Neural progenitor cell (in vitro differentiated cells): ENCODE results near the gene PACS1. TPM values are rescaled to one million over a fixed set of nuclear protein-coding genes. Genes with fewer than 3 reads are reported as not detected.

Source experiments
- DNase-seq: peaks from one replicate; pipeline ENCODE4 v3.0.0-alpha.2; 2016; ENCODE audit warnings: low spot score
- H2AFZ ChIP-seq: fragments of 200-600 bp; sonication (generic); replicated peaks from 2 replicates; pipeline ENCODE4 v1.6.1; 2016; ENCODE audit warnings: antibody characterized with exemption
- H3F3A ChIP-seq: fragments of 200-600 bp; sonication (generic); 2 replicates; pipeline ENCODE4 v1.6.1; 2016; ENCODE audit warnings: antibody characterized with exemption, low read depth
- H3K27ac ChIP-seq: fragments of 200-600 bp; sonication (generic); 2 replicates; pipeline ENCODE4 v1.5.1; 2016; ENCODE audit warnings: mild to moderate bottlenecking
- H3K27me3 ChIP-seq: fragments of 200-600 bp; sonication (generic); 2 replicates; pipeline ENCODE4 v1.6.1; 2016; ENCODE audit warnings: mild to moderate bottlenecking, moderate library complexity
- H3K36me3 ChIP-seq: fragments of 200-600 bp; sonication (generic); 2 replicates; pipeline ENCODE4 v1.5.1; 2016
- H3K4me1 ChIP-seq: fragments of 200-600 bp; sonication (generic); 2 replicates; pipeline ENCODE4 v1.6.1; 2016; ENCODE audit warnings: mixed run types
- H3K4me2 ChIP-seq: fragments of 200-600 bp; sonication (generic); 2 replicates; pipeline ENCODE4 v1.6.1; 2016
- H3K4me3 ChIP-seq: fragments of 200-600 bp; sonication (generic); 2 replicates; pipeline ENCODE4 v1.5.1; 2016
- H3K79me2 ChIP-seq: fragments of 200-600 bp; sonication (generic); 2 replicates; pipeline ENCODE4 v1.6.1; 2016; ENCODE audit warnings: low read depth
- H3K9ac ChIP-seq: fragments of 200-600 bp; sonication (generic); 2 replicates; pipeline ENCODE4 v1.6.1; 2016
- H3K9me3 ChIP-seq: fragments of 200-600 bp; sonication (generic); 2 replicates; pipeline ENCODE4 v1.5.1; 2016; ENCODE audit warnings: low read depth
- H4K20me1 ChIP-seq: fragments of 200-600 bp; sonication (generic); 2 replicates; pipeline ENCODE4 v1.6.1; 2016; ENCODE audit warnings: low read depth
- H3K27ac Mint-ChIP-seq: 3 replicates; pipeline ENCODE4 v1.8.0; 2021; ENCODE audit warnings: mixed read lengths
- H3K27me3 Mint-ChIP-seq: 2 replicates; pipeline ENCODE4 v1.8.0; 2022; ENCODE audit warnings: low read depth, mild to moderate bottlenecking, inconsistent platforms, moderate library complexity, mixed read lengths; ENCODE audit not compliant: insufficient read depth
- H3K36me3 Mint-ChIP-seq: 3 replicates; pipeline ENCODE4 v1.8.0; 2021; ENCODE audit warnings: mixed read lengths
- H3K4me1 Mint-ChIP-seq: 3 replicates; pipeline ENCODE4 v1.8.0; 2021; ENCODE audit warnings: mixed read lengths
- H3K4me3 Mint-ChIP-seq: 3 replicates; pipeline ENCODE4 v1.8.0; 2021; ENCODE audit warnings: mild to moderate bottlenecking, moderate library complexity, mixed read lengths
- H3K9me3 Mint-ChIP-seq: 3 replicates; pipeline ENCODE4 v1.8.0; 2020; ENCODE audit warnings: mixed read lengths
- CTCF ChIP-seq: fragments of 200-600 bp; sonication (generic); IDR thresholded peaks from 2 replicates; pipeline ENCODE4 v1.5.1; 2017; ENCODE audit warnings: antibody characterized with exemption, mild to moderate bottlenecking
- EZH2 ChIP-seq: fragments of 200-600 bp; sonication (generic); IDR thresholded peaks from 2 replicates; pipeline ENCODE4 v1.6.1; 2017; ENCODE audit warnings: antibody characterized with exemption, mild to moderate bottlenecking, moderate library complexity
- EZH2phosphoT487 ChIP-seq: fragments of 200-600 bp; sonication (generic); IDR thresholded peaks from 2 replicates; pipeline ENCODE4 v1.6.1; 2017; ENCODE audit warnings: antibody characterized with exemption
- total RNA-seq: library from RNA; depleted of rRNA; stranded (reverse); fragments of >200 nt; gene quantifications from 2 replicates; pipeline ENCODE4 v1.2.3, GENCODE V29; 2015; ENCODE audit warnings: low replicate concordance

Gene PACS1
- total RNA-seq, 1 donor from 2014 or later: 13.4 TPM

GRCh38 chr11:66233301-66233700 lies 163.2 kb downstream of the PACS1 start:
- Histone ChIP-seq H3K27ac (no peak overlapping the region), H3K4me1 (no peaks in the 10 kb centered on the region), H3F3A (no peaks in the 10 kb centered on the region), H3K27me3 (no peaks in the 10 kb centered on the region), H2AFZ (no peak overlapping the region), H3K9ac (no peak overlapping the region), H3K79me2 (no peaks in the 10 kb centered on the region), H4K20me1 (no peaks in the 10 kb centered on the region), H3K9me3 (no peaks in the 10 kb centered on the region), H3K4me3 (no peak overlapping the region), H3K36me3 (no peaks in the 10 kb centered on the region), H3K4me2 (no peak overlapping the region)
- H3K27ac Mint-ChIP-seq: peak overlapping the region; percentile 64
- H3K27me3 Mint-ChIP-seq: peaks cover 3% of the 10 kb centered on the region
- H3K36me3 Mint-ChIP-seq: peaks cover 26% of the 10 kb centered on the region
- no peaks in the 10 kb centered on the region for H3K9me3 Mint-ChIP-seq
- DNase-seq: no peak
- TF ChIP-seq CTCF (no peak), EZH2phosphoT487 (no peak), EZH2 (no peak)
- peaks cover 20% of the 10 kb centered on the region for H3K4me1 Mint-ChIP-seq
- no peak overlapping the region for H3K4me3 Mint-ChIP-seq

- H3K4me1 ChIP-seq: no peaks in the 10 kb centered on the region
- no peak overlapping the region for H3K27ac ChIP-seq
- Mint-ChIP-seq H3K36me3 (peaks cover 28% of the 10 kb centered on the region), H3K4me3 (no peak overlapping the region), H3K9me3 (no peaks in the 10 kb centered on the region), H3K27ac (no peak overlapping the region), H3K4me1 (peaks cover 17% of the 10 kb centered on the region), H3K27me3 (peaks cover 3% of the 10 kb centered on the region)
- H3K9ac ChIP-seq: no peak overlapping the region
- H3K79me2 ChIP-seq: no peaks in the 10 kb centered on the region
- no peak overlapping the region for H3K4me3 ChIP-seq
- DNase-seq: no peak
- H3K9me3 ChIP-seq: no peaks in the 10 kb centered on the region
- H2AFZ ChIP-seq: no peak overlapping the region
- H3K4me2 ChIP-seq: no peak overlapping the region
- no peaks in the 10 kb centered on the region for H3F3A ChIP-seq
- no peaks in the 10 kb centered on the region for H4K20me1 ChIP-seq
- no peaks in the 10 kb centered on the region for H3K36me3 ChIP-seq
- H3K27me3 ChIP-seq: no peaks in the 10 kb centered on the region
- TF ChIP-seq CTCF (no peak), EZH2 (no peak), EZH2phosphoT487 (no peak)
Measured at GRCh38 chr11:66235141-66235540, 165.1 kb downstream of the PACS1 start.

GRCh38 chr11:66237867-66238266 lies 167.8 kb downstream of the PACS1 start:
- no peak overlapping the region for H3K4me2 ChIP-seq
- H3K4me3 Mint-ChIP-seq: no peak overlapping the region
- H3K36me3 ChIP-seq: no peaks in the 10 kb centered on the region
- H3K27me3 Mint-ChIP-seq: peaks cover 5% of the 10 kb centered on the region
- H3K4me1 Mint-ChIP-seq: peaks cover 8% of the 10 kb centered on the region
- H3K9me3 ChIP-seq: no peaks in the 10 kb centered on the region
- no peaks in the 10 kb centered on the region for H3K9me3 Mint-ChIP-seq
- H3K27me3 ChIP-seq: no peaks in the 10 kb centered on the region
- H3K79me2 ChIP-seq: no peaks in the 10 kb centered on the region
- H3K4me1 ChIP-seq: no peaks in the 10 kb centered on the region
- H3K27ac Mint-ChIP-seq: no peak overlapping the region
- no peaks in the 10 kb centered on the region for H4K20me1 ChIP-seq
- H3K4me3 ChIP-seq: no peak overlapping the region
- no peak overlapping the region for H2AFZ ChIP-seq
- DNase-seq: no peak
- TF ChIP-seq EZH2 (no peak), EZH2phosphoT487 (no peak), CTCF (no peak)
- peaks cover 28% of the 10 kb centered on the region for H3K36me3 Mint-ChIP-seq
- no peak overlapping the region for H3K27ac ChIP-seq
- H3F3A ChIP-seq: no peaks in the 10 kb centered on the region
- H3K9ac ChIP-seq: no peak overlapping the region
